Heart left ventricle (tissue), 13 donors: ENCODE data around the gene ADH4.
"Not testable (repeated sequence)": the region's sequence is repeated elsewhere in the genome, so short reads cannot be mapped to it uniquely, and the experiment has no call there.

Source experiments
- CTCF ChIP-seq, 12 donors: fragments of 200-600 bp; sonication (generic) in 4 of 12; IDR thresholded peaks; one replicate each; pipeline versions ENCODE4 v1.5.0 to v1.8.0; 2018 to 2022; ENCODE audit warnings: antibody characterized with exemption in 12 of 12, mild to moderate bottlenecking in 5 of 12
- POLR2A ChIP-seq, 2 donors: fragments of 450-650 bp; IDR thresholded peaks; one replicate each; pipeline ENCODE4 v1.6.1; 2017; ENCODE audit warnings: antibody characterized with exemption in 2 of 2, mild to moderate bottlenecking in 2 of 2, moderate library complexity in 2 of 2
- donor health status: ischemic (EF 13 %, LVEDD 7.1; RV severe dilation, severe dysfunction).
- donor health status: DM: no; HTN: yes; CAD: no.
- donor health status: DM: no; HTN: no; CAD: no.
- donor health status: ischemic (EF 25% LVEDD 6.9; RV normal size, moderate dysfunction).
- donor health status: ischemic (EF 25% LVEDD 5.7; RV mildly dilated, moderate dysfunction).
- donor health status: ischemic (EF 35%, LVEDD 5.7; RV mildly dilated, moderate dysfunction).
- donor health status: nonischemic (EF 11% LVEDD 7.7; RV severe dilation, severe dysfunction).
- donor health status: DM: yes; HTN: yes; CAD: no.
- donor health status: PGD.
- donor health status: ischemic (EF 29% LVEDD 5.4; RV normal size, mild dysfunction).
- donor health status: nonischemic (EF 23%, LVEDD 6.1; RV moderate dilation, normal function).

GRCh38 chr4:99091841-99092240 is 52.3 kb downstream of the ADH4 start:
- not testable (repeated sequence) for TF ChIP-seq CTCF, POLR2A (IDR thresholded peaks at IDR 0.05)
